Loucy (cell line): ENCODE measurements around the gene ITSN2.

ENCODE experiments used
- H2AFZ ChIP-seq: fragments of 200-600 bp; sonication (generic); 2 replicates; pipeline ENCODE4 v1.6.0; 2016; ENCODE audit warnings: antibody characterized with exemption, mild to moderate bottlenecking, low read length, moderate library complexity
- H3F3A ChIP-seq: fragments of 200-600 bp; 2 replicates; pipeline ENCODE4 v1.6.0; 2016; ENCODE audit warnings: antibody characterized with exemption, low read depth, mild to moderate bottlenecking
- H3K27me3 ChIP-seq: fragments of 200-600 bp; sonication (generic); 2 replicates; pipeline ENCODE4 v1.6.1; 2014; ENCODE audit warnings: low read length, mild to moderate bottlenecking; ENCODE audit not compliant: insufficient read depth, poor library complexity, severe bottlenecking
- H3K36me3 ChIP-seq: fragments of 200-600 bp; sonication (generic); 2 replicates; pipeline ENCODE4 v1.6.1; 2016; ENCODE audit warnings: low read length; ENCODE audit not compliant: insufficient read depth
- H3K4me1 ChIP-seq: fragments of 200-600 bp; sonication (generic); 2 replicates; pipeline ENCODE4 v1.5.1; 2014; ENCODE audit warnings: low read length, mild to moderate bottlenecking; ENCODE audit not compliant: insufficient read depth, poor library complexity, severe bottlenecking
- H3K4me2 ChIP-seq: fragments of 200-600 bp; sonication (generic); 2 replicates; pipeline ENCODE4 v1.6.0; 2014; ENCODE audit warnings: antibody characterized with exemption, low read length, low read depth, mild to moderate bottlenecking; ENCODE audit not compliant: poor library complexity, severe bottlenecking
- H3K4me3 ChIP-seq: fragments of 200-600 bp; sonication (generic); 2 replicates; pipeline ENCODE4 v1.5.1; 2014; ENCODE audit warnings: low read length, mild to moderate bottlenecking, mixed read lengths; ENCODE audit not compliant: poor library complexity, severe bottlenecking
- H3K79me2 ChIP-seq: fragments of 200-600 bp; sonication (generic); 2 replicates; pipeline ENCODE4 v1.6.1; 2014; ENCODE audit warnings: low read length; ENCODE audit not compliant: insufficient read depth
- H3K9ac ChIP-seq: fragments of 200-600 bp; sonication (generic); 2 replicates; pipeline ENCODE4 v1.6.0; 2014; ENCODE audit warnings: mild to moderate bottlenecking, low read depth, low read length, moderate library complexity; ENCODE audit not compliant: poor library complexity, severe bottlenecking
- H3K9me2 ChIP-seq: fragments of 200-600 bp; sonication (generic); replicated peaks from 2 replicates; pipeline ENCODE4 v1.6.1; 2016; ENCODE audit warnings: low read depth, low read length, mixed read lengths
- H3K9me3 ChIP-seq: fragments of 200-600 bp; sonication (generic); 2 replicates; pipeline ENCODE4 v1.6.1; 2014; ENCODE audit warnings: mild to moderate bottlenecking, antibody characterized with exemption, low read length, low read depth; ENCODE audit not compliant: insufficient read depth
- H4K20me1 ChIP-seq: fragments of 200-600 bp; sonication (generic); 2 replicates; pipeline ENCODE4 v1.6.0; 2014; ENCODE audit warnings: antibody characterized with exemption, low read length, mild to moderate bottlenecking; ENCODE audit not compliant: insufficient read depth, poor library complexity, severe bottlenecking
- CTCF ChIP-seq: fragments of 200-600 bp; sonication (generic); conservative IDR thresholded peaks from 2 replicates; pipeline ENCODE4 v1.5.1; 2014; ENCODE audit warnings: mild to moderate bottlenecking, antibody characterized with exemption, low read length
- EZH2phosphoT487 ChIP-seq: fragments of 200-600 bp; IDR thresholded peaks from 2 replicates; pipeline ENCODE4 v1.6.1; 2018; ENCODE audit warnings: antibody characterized with exemption, mild to moderate bottlenecking, moderate library complexity, borderline replicate concordance

ITSN2 gene

GRCh38 chr2:24304631-24305030 is 55.7 kb downstream of the ITSN2 start:
- H4K20me1 ChIP-seq: no peaks in the 10 kb centered on the region
- no peak overlapping the region for H3K9ac ChIP-seq
- H3K36me3 ChIP-seq: peaks cover 85% of the 10 kb centered on the region
- no peak overlapping the region for H2AFZ ChIP-seq
- no peak for TF ChIP-seq EZH2phosphoT487
- TF ChIP-seq CTCF: no peak
- no peaks in the 10 kb centered on the region for H3F3A ChIP-seq
- no peak overlapping the region for H3K4me2 ChIP-seq
- H3K4me3 ChIP-seq: no peak overlapping the region
- H3K9me2 ChIP-seq: no peaks in the 10 kb centered on the region
- H3K9me3 ChIP-seq: no peaks in the 10 kb centered on the region
- no peaks in the 10 kb centered on the region for H3K27me3 ChIP-seq
- no peaks in the 10 kb centered on the region for H3K79me2 ChIP-seq
- H3K4me1 ChIP-seq: no peaks in the 10 kb centered on the region

- no peak overlapping the region for H3K4me3 ChIP-seq
- no peaks in the 10 kb centered on the region for H3K4me1 ChIP-seq
- H3F3A ChIP-seq: no peaks in the 10 kb centered on the region
- H2AFZ ChIP-seq: no peak overlapping the region
- H3K4me2 ChIP-seq: no peak overlapping the region
- no peaks in the 10 kb centered on the region for H3K79me2 ChIP-seq
- H3K9ac ChIP-seq: no peak overlapping the region
- no peaks in the 10 kb centered on the region for H3K9me2 ChIP-seq
- H3K27me3 ChIP-seq: no peaks in the 10 kb centered on the region
- peaks cover 85% of the 10 kb centered on the region for H3K36me3 ChIP-seq
- H4K20me1 ChIP-seq: no peaks in the 10 kb centered on the region
- TF ChIP-seq EZH2phosphoT487: no peak
- TF ChIP-seq CTCF: no peak
- H3K9me3 ChIP-seq: no peaks in the 10 kb centered on the region
Measured at GRCh38 chr2:24304098-24304497, 56.2 kb downstream of the ITSN2 start.

- H3K9me3 ChIP-seq: no peaks in the 10 kb centered on the region
- H3K4me3 ChIP-seq: no peak overlapping the region
- H4K20me1 ChIP-seq: no peaks in the 10 kb centered on the region
- H3K79me2 ChIP-seq: no peaks in the 10 kb centered on the region
- H2AFZ ChIP-seq: no peak overlapping the region
- no peak overlapping the region for H3K9ac ChIP-seq
- no peaks in the 10 kb centered on the region for H3K27me3 ChIP-seq
- H3K9me2 ChIP-seq: no peaks in the 10 kb centered on the region
- H3K36me3 ChIP-seq: peaks cover 88% of the 10 kb centered on the region
- H3F3A ChIP-seq: no peaks in the 10 kb centered on the region
- no peak for TF ChIP-seq CTCF
- TF ChIP-seq EZH2phosphoT487: no peak
- no peaks in the 10 kb centered on the region for H3K4me1 ChIP-seq
- no peak overlapping the region for H3K4me2 ChIP-seq
Measured at GRCh38 chr2:24301599-24301998, 58.7 kb downstream of the ITSN2 start.
